ENCODE measurements around the gene UTP20. TPM values are rescaled to one million over a fixed set of nuclear protein-coding genes. Genes with fewer than 3 reads are reported as not detected.

The UTP20 gene
- polyA plus RNA-seq, 1 experiment: 5.2 TPM

DNA sequence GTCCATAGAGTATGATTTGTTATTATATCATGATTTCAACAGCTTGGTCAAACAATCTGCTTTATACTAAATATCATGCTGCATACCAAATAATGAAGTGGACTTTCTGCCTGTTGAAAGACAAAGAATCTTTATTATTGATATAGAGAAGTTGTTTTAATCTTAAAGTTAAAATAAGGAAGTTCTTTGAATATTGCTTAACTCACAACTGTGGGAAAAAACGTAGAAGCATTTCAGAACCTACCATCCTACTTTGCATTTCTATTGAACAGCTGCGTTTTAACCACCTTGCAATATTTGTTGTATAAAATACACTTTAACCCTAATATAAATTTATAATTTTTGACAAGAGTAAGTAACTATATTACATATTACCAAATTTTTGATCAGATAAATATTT, 150.6 kb downstream of the UTP20 start:
- POLR2A ChIA-PET: no interaction called here
- H3K4me3 ChIP-seq (ENCODE audit: low read depth, low read length): no peak overlapping the region
- DNase-seq (ENCODE audit: low read depth): no peak
- H3K27me3 ChIP-seq (ENCODE audit: control insufficient read depth, insufficient read depth, low read length): no peaks in the 10 kb centered on the region
- TF ChIP-seq, protein P1, sequence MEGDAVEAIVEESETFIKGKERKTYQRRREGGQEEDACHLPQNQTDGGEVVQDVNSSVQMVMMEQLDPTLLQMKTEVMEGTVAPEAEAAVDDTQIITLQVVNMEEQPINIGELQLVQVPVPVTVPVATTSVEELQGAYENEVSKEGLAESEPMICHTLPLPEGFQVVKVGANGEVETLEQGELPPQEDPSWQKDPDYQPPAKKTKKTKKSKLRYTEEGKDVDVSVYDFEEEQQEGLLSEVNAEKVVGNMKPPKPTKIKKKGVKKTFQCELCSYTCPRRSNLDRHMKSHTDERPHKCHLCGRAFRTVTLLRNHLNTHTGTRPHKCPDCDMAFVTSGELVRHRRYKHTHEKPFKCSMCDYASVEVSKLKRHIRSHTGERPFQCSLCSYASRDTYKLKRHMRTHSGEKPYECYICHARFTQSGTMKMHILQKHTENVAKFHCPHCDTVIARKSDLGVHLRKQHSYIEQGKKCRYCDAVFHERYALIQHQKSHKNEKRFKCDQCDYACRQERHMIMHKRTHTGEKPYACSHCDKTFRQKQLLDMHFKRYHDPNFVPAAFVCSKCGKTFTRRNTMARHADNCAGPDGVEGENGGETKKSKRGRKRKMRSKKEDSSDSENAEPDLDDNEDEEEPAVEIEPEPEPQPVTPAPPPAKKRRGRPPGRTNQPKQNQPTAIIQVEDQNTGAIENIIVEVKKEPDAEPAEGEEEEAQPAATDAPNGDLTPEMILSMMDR (IDR thresholded peaks at IDR 0.05; ENCODE audit: insufficient read depth, low read depth, low read length): no peak
- H3K36me3 ChIP-seq (ENCODE audit: control insufficient read depth, insufficient read depth, low read length): no peaks in the 10 kb centered on the region
- CTCF ChIA-PET: interaction anchor here (1.0 kb wide), 1 partner anchor 16 kb away, joined by 3 read pairs; no protein-coding TSS in a partner anchor

GRCh38 chr12:101436136-101436535, 156.2 kb downstream of the UTP20 start:
- ChIA-PET POLR2A (no interaction called here), CTCF (interaction anchor here (1.6 kb wide), 1 partner anchor 21 kb away, joined by 6 read pairs; no protein-coding TSS in a partner anchor)
- TF ChIP-seq, protein P1 (IDR thresholded peaks at IDR 0.05; ENCODE audit: insufficient read depth, low read depth, low read length): no peak
- Histone ChIP-seq H3K4me3 (ENCODE audit: low read depth, low read length) (no peak overlapping the region), H3K27me3 (ENCODE audit: control insufficient read depth, insufficient read depth, low read length) (no peaks in the 10 kb centered on the region), H3K36me3 (ENCODE audit: control insufficient read depth, insufficient read depth, low read length) (no peaks in the 10 kb centered on the region)
- DNase-seq (ENCODE audit: low read depth): no peak

Small RNAs within 50 kb of the gene (small RNA-seq; reads per million reads assigned to genes)
- not detected for gene RNU6-1068P (ENCODE audit: insufficient read length, low read depth, low replicate concordance)
- gene RPS27P23 (ENCODE audit: insufficient read length, low read depth, low replicate concordance): not detected

Other genes with a start within 250 kb of the UTP20 start
- gene SLC5A8, start 69.9 kb upstream of the UTP20 start, polyA plus RNA-seq (2011; rRNA removed): not detected in 2 replicates
- gene ARL1, start 127.7 kb downstream of the UTP20 start, polyA plus RNA-seq (2011; rRNA removed): 57.0 and 141 TPM in 2 replicates
- not detected in 2 replicates for gene SPIC, start 195.2 kb downstream of the UTP20 start, polyA plus RNA-seq (2011; rRNA removed)

All from BJ (cell line).